Natural killer cell treated with Interleukin-12 subunit alpha and Interleukin-12 subunit beta and Interleukin-15 and Interleukin-18, amount 100 ng/mL, for 72 hours (primary cell): Measurements from ENCODE around the gene CPA1. TPM values are rescaled to one million over a fixed set of nuclear protein-coding genes. Genes with fewer than 3 reads are reported as not detected.

Experiments
- ATAC-seq, 2 donors: fragments of 150-1000 bp; cut with Tn5 transposase in 1 of 2; sonication (Bioruptor Pico), chemical (Tn5 transposase) in 1 of 2; 2 replicates each; pipeline ENCODE4 v1.10.0; 2021
- DNase-seq: peaks from one replicate; pipeline ENCODE4 v3.0.0; 2022; ENCODE audit warnings: low spot score
- H3K27ac Mint-ChIP-seq, 2 donors: 1 replicate in 1 of 2; 2 replicates in 1 of 2; pipeline ENCODE4 v1.8.0; 2022; ENCODE audit warnings: mixed read lengths in 2 of 2, mild to moderate bottlenecking in 1 of 2, moderate library complexity in 1 of 2
- H3K27me3 Mint-ChIP-seq, 2 donors: 1 replicate in 1 of 2; 2 replicates in 1 of 2; pipeline ENCODE4 v1.8.0; 2022; ENCODE audit warnings: mixed read lengths in 2 of 2
- H3K36me3 Mint-ChIP-seq: one replicate; pipeline ENCODE4 v1.8.0; 2022; ENCODE audit warnings: mixed read lengths
- H3K4me1 Mint-ChIP-seq, 2 donors: 1 replicate in 1 of 2; 2 replicates in 1 of 2; pipeline ENCODE4 v1.8.0; 2022; ENCODE audit warnings: low read depth in 2 of 2, mixed read lengths in 2 of 2, mild to moderate bottlenecking in 1 of 2
- H3K4me3 Mint-ChIP-seq: one replicate; pipeline ENCODE4 v1.8.0; 2022; ENCODE audit warnings: mixed read lengths
- H3K9me3 Mint-ChIP-seq: 2 replicates; pipeline ENCODE4 v1.8.0; 2022; ENCODE audit warnings: mixed read lengths
- total RNA-seq, 2 donors: library from RNA; stranded (reverse); gene quantifications; one replicate each; pipeline ENCODE4 v1.2.3, GENCODE V29; 2022

Gene CPA1
- total RNA-seq, 2 donors from 2014 or later = not detected

DNA sequence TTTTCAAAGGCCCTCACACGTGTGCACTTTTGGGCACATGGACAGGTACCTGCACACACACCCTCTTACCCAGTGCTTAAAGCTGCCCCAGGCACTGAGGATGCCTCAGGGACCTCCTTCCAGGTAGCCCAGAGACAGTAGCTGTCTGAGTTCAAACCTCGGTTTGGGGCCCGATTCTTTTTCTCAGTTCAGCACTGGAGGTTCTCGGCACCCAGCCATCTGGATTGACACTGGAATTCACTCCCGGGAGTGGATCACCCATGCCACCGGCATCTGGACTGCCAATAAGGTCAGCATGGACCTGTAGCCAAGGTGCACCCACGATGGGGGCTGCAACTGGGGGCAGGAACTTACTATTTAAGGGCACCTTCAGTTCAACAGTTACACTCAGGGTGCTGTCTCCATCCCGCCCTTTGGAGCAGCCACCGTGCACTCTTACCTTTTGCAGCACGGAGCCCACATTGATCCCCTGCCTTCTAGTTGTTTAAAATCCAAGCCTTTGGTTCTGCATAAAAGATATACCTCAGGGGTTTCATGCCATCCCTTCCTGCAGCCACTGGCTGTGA lies 18.0 kb upstream of the CPA1 start:
- Mint-ChIP-seq H3K36me3 (no peaks in the 10 kb centered on the region), H3K4me1 (no peaks in the 10 kb centered on the region), H3K9me3 (peaks cover 3% of the 10 kb centered on the region), H3K4me3 (no peak overlapping the region), H3K27ac (no peak overlapping the region), H3K27me3 (peaks cover 0 to 6% of the 10 kb centered on the region in 2 donors)
- peak; percentile 16 for DNase-seq
- no peak for ATAC-seq

DNA sequence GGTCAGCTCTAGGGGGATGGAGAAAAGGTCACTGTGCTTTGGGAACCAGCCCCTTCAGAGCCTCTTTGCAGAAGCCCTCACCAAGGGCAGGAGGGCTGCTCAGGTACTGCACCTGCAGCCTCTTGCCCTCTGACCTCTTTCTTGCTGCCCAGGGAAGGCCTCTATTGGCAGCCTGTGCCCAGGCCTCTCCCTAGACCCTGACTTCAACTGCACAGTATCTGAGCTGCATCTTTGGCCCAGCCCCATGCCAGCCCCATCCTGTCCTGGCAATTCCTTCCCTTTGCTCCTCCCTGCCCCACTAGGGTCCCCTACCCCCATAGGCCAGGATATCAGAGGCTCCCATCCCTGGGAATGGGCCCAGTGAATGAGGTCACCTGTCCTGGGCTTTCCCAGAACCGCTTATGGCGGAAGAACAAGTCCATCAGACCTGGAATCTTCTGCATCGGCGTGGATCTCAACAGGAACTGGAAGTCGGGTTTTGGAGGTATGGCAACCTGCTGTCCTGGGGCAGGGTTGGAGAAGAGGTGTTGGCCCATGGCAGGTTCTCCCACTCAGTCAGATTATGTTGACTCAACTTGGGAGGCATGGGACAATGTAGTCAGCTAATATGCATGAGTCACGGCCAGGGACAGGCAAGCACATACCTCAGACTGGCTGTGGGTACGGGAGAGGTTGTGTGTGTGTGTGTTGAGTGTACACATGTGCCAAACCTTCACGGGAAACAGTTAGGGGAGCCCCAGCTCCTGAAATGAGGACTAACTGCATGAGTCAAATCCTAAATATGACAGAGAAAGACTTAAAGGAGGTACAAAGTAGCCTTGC lies 17.1 kb upstream of the CPA1 start:
- Mint-ChIP-seq H3K4me1 (no peaks in the 10 kb centered on the region), H3K27ac (no peak overlapping the region), H3K9me3 (peaks cover 3% of the 10 kb centered on the region), H3K36me3 (no peaks in the 10 kb centered on the region), H3K27me3 (peaks cover 0 to 6% of the 10 kb centered on the region in 2 donors), H3K4me3 (no peak overlapping the region)
- ATAC-seq (peak; percentile 16 to 45), DNase-seq (peak; percentile 35)

DNA sequence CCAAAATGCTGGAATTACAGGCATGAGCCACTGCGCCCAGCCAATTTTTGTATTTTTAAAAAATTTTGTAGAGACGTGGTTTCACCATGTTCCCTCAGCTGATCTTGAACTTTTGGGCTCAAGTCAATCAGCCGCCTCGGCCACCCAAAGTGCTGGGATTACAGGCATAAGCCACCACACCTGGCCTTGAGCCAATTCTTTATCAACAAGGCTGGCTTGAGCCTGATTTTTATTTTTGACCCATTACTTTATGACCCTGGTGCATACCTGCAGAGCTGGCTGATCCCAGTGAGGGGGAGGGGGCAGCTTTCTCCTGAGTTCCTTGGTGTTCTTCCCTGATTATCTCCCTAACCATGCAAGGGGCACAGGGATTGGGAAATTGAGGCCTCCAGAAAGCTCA lies 15.8 kb upstream of the CPA1 start:
- Mint-ChIP-seq H3K27ac (no peak overlapping the region), H3K36me3 (no peaks in the 10 kb centered on the region), H3K9me3 (peaks cover 3% of the 10 kb centered on the region), H3K4me3 (no peak overlapping the region), H3K27me3 (peaks cover 0 to 6% of the 10 kb centered on the region in 2 donors), H3K4me1 (peaks cover 3% of the 10 kb centered on the region in 2 donors)
- no peak for ATAC-seq
- DNase-seq = no peak

DNA sequence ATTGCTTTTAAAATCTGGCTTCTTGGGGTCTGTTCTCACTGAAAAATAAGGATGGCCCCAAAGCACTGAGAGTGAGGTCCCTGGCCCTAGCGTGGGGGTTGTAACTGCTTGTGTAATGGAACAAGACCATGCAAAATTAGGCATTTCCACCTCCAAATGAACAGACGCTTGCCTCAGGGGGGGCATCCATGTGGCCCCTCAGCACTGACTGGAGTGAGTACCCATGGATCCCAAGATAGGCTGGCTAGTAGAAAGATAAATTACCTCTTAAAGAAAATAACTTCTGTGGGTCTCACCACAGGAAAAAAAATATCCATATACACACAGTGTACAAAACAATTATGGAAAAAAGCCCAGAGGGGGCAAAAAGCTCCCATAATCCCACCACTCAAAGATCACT lies 15.2 kb upstream of the CPA1 start:
- DNase-seq = no peak
- ATAC-seq = no peak
- Mint-ChIP-seq H3K4me3 (no peak overlapping the region), H3K27me3 (peaks cover 0 to 6% of the 10 kb centered on the region in 2 donors), H3K36me3 (no peaks in the 10 kb centered on the region), H3K27ac (no peak overlapping the region), H3K4me1 (peaks cover 6 to 8% of the 10 kb centered on the region in 2 donors), H3K9me3 (peaks cover 3% of the 10 kb centered on the region)

DNA sequence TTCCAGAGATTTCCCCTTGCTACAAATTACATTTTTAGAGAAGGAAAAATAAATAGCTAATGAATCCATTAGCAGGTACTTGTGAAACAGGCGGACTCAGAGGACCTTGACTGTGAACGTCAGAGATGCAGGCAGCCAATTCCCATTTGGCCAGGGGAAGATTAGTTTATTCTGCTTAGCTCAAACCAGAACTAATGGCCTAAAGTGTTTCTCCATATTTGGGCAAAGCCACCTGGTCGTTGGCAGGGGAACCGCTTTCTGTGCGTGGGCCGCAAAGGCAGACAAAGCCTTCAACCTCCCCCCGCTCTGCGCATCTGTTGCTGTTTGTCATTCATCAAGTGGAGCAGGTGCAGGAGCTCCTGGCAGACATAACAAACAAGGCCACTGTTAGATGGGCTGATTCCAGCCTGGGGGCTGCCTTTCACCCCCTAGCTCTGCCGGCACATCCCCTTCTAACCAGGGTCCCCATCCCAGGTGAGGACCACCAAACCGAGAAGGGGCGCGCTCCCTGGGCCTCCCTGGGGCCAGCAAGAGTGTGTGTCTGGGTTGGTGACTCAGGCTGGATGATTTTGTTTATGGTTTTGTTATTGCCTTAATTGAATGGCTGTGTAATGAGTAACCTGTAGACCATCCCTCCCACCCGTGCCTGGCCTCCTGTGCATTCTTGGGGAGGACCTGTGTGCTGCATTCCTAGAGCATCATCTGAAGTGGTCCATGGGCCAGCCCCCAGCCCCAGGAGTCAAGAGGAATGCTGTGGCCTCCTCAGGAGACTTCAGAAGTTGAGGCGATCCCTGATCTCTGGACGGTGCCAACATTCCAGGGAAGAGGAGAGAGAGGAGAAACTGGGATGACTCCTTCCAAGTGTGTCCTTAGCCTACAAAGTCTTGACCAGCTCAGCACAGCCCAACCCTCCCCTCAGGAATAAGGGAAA lies 14.5 kb upstream of the CPA1 start:
- Mint-ChIP-seq H3K27me3 (peaks cover 0 to under 1% of the 10 kb centered on the region in 2 donors), H3K27ac (no peak overlapping the region), H3K36me3 (no peaks in the 10 kb centered on the region), H3K4me3 (no peak overlapping the region), H3K9me3 (no peaks in the 10 kb centered on the region), H3K4me1 (peaks cover 6 to 8% of the 10 kb centered on the region in 2 donors)
- no peak for DNase-seq
- ATAC-seq = no peak

DNA sequence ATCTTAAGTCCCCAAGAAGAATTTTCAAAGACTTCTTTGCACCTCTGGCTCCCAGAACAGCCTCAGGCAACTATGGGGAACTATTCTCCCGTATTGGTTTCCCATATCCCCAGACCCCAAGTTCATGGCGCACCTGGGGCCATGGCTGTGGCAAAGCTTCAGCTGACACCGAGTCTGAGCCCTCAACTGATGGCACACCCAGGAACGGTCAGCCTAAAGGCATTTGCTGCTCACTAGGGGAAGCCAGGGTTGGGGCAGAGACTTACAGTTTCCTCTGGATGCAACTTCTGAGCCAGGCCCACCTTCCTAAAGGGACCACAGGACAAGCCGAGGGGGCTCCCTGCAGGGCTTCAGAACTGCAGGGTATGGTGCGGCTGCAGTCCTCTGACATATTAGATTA lies 13.7 kb upstream of the CPA1 start:
- H3K9me3 Mint-ChIP-seq = no peaks in the 10 kb centered on the region
- no peaks in the 10 kb centered on the region for H3K36me3 Mint-ChIP-seq
- no peak overlapping the region for H3K4me3 Mint-ChIP-seq
- DNase-seq (no peak), ATAC-seq (no peak)
- H3K4me1 Mint-ChIP-seq = peaks cover 6 to 8% of the 10 kb centered on the region in 2 donors
- H3K27me3 Mint-ChIP-seq = no peaks in the 10 kb centered on the region
- no peak overlapping the region for H3K27ac Mint-ChIP-seq

DNA sequence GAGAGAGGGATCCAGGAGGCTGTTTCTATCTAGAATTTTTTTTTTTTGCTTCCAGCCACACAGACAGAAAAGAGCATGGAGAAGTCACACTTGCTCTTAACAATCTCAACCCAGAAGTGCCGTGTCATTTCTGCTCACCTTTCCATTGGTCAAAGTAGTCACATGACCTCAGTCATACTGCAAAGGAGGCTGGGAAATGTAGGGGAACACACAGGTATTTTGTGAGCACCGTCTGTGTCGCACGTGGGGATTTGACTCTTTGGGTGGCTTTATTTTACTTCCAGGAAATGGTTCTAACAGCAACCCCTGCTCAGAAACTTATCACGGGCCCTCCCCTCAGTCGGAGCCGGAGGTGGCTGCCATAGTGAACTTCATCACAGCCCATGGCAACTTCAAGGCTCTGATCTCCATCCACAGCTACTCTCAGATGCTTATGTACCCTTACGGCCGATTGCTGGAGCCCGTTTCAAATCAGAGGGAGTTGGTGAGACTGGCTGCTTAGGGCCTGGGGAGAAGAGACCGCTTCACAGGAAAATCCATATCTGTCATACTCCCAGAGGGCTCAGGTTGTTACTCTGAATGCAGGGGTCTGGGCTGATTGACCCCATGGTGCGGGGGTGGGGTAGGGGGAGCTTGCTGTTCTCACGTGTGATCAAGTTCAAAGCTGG lies 13.1 kb upstream of the CPA1 start:
- Mint-ChIP-seq H3K27me3 (no peaks in the 10 kb centered on the region), H3K4me1 (peaks cover 6 to 8% of the 10 kb centered on the region in 2 donors), H3K9me3 (no peaks in the 10 kb centered on the region), H3K36me3 (no peaks in the 10 kb centered on the region), H3K27ac (no peak overlapping the region), H3K4me3 (no peak overlapping the region)
- ATAC-seq (no peak), DNase-seq (no peak)

DNA sequence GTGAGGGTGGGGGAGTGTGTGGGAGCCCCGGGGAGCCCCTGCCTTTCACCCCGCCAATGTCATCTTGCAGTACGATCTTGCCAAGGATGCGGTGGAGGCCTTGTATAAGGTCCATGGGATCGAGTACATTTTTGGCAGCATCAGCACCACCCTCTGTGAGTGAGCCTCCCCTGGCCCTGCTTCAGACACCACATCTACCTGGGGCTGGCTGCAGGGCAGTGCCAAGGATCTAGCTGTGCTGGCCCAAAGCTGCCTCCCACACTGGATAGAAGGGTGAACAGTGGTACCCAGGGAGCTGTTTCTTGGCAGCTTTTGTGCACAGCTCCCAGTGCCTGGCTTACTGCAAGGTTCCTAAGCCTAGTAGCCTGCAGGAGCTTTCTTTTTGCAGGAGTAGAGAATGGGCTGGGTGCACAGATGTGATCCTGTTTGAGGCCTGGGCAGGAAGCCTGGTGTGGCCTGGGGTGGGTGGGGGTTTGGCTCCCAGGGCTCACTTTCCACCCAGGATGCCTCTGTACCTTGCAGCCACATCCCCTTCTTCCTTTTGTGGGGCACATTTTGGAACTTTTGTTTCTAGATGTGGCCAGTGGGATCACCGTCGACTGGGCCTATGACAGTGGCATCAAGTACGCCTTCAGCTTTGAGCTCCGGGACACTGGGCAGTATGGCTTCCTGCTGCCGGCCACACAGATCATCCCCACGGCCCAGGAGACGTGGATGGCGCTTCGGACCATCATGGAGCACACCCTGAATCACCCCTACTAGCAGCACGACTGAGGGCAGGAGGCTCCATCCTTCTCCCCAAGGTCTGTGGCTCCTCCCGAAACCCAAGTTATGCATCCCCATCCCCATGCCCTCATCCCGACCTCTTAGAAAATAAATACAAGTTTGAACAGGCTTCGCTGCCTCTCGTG lies 12.2 kb upstream of the CPA1 start:
- no peak overlapping the region for H3K4me3 Mint-ChIP-seq
- H3K36me3 Mint-ChIP-seq = no peaks in the 10 kb centered on the region
- no peak overlapping the region for H3K27ac Mint-ChIP-seq
- DNase-seq (no peak), ATAC-seq (no peak)
- H3K27me3 Mint-ChIP-seq = no peaks in the 10 kb centered on the region
- no peaks in the 10 kb centered on the region for H3K9me3 Mint-ChIP-seq
- H3K4me1 Mint-ChIP-seq = peaks cover 6 to 8% of the 10 kb centered on the region in 2 donors

DNA sequence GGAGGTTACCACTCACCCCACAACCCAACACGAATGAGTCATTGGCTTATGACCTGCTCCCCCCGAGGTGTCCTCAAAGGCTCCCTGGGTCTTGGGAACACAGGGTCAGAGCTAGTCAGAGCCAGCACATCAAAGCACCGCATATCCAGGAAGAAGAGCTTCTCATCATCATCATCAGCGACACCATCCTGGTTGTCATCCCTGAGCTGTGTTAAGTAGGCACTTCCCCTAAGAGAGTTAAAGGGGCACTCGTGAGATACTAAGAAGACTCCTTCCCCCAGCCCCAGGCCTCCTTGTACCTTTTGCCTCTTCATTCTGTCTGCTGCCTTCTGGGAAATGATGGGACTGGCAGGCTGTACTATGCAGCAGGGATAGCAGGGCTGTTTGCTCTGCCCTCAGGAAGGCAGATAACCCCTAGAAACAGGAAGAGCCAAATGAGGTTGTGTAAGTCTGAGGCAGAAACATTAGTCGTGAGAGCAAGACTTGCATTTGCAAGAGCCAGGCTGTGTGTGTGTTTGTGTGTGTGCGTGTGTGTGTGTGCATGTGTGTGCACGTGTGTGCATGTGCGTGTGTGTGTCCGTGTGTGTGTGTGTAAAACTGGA lies 11.1 kb upstream of the CPA1 start:
- no peaks in the 10 kb centered on the region for H3K9me3 Mint-ChIP-seq
- ATAC-seq (no peak), DNase-seq (no peak)
- H3K36me3 Mint-ChIP-seq = no peaks in the 10 kb centered on the region
- no peak overlapping the region for H3K4me3 Mint-ChIP-seq
- no peak overlapping the region for H3K27ac Mint-ChIP-seq
- no peaks in the 10 kb centered on the region for H3K27me3 Mint-ChIP-seq
- peaks cover 6 to 8% of the 10 kb centered on the region in 2 donors for H3K4me1 Mint-ChIP-seq

DNA sequence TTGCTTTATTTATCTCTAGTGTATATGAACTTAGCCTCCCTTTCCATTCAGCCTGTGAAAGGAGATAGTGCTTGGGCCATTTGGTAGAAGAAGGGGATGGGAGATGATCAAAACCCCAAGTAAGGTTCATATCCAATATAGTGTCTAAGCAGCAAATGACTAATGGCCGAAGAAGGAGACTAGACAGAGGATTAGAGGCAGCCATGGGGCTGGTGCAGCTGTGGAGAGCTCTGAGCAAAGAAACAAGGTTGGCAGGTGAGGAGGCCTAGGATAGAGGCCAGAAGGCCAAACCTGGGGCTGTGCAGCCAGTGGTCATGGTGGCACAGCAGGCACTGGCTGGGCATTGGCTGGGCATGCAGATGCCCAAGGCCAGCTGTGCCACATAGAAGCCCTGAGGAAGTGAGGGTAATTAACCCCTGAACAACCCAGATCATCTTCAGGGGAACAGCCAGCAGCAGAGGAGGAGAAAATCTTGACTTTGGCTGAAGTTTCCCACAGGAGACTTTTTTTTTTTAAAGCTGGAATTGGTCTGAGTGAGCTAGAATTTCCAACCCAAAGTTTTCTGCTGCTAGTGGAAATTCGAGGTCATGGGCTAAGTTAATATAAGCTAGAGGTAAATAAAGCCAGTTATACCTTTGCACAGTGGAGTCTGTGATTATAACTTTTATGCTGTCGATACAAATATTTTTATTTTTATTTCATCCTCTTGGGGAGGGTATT lies 10.3 kb upstream of the CPA1 start:
- ATAC-seq (no peak), DNase-seq (no peak)
- H3K27ac Mint-ChIP-seq = no peak overlapping the region

DNA sequence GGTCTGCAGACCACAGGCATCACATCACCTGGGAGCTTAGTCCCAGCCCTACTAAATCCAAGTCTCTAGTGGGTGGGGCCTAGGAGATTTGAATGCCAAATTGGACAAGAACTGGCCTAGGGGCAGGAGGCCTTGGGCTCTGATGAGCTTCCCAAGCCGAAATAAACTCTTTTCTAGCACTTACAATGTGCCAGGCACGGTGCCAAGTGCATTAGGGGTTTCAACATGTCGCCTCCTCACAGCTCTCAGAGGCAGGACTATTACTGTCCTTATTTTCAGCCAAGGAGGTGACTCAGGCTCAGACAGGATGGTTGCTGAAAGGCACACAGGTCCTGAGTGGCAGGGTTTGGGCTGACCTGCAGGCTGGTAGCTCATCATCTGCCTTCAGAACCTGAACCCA lies 9.2 kb upstream of the CPA1 start:
- Mint-ChIP-seq H3K9me3 (peaks cover under 1% of the 10 kb centered on the region), H3K27ac (no peak overlapping the region), H3K36me3 (no peaks in the 10 kb centered on the region), H3K4me3 (no peak overlapping the region), H3K4me1 (peaks cover 6 to 8% of the 10 kb centered on the region in 2 donors), H3K27me3 (no peaks in the 10 kb centered on the region)
- ATAC-seq (no peak), DNase-seq (no peak)

More for the DNA sequence above, 10.3 kb upstream of the CPA1 start:
- no peaks in the 10 kb centered on the region for H3K9me3 Mint-ChIP-seq
- no peaks in the 10 kb centered on the region for H3K27me3 Mint-ChIP-seq
- no peak overlapping the region for H3K4me3 Mint-ChIP-seq
- no peaks in the 10 kb centered on the region for H3K36me3 Mint-ChIP-seq
- H3K4me1 Mint-ChIP-seq = peaks cover 6 to 8% of the 10 kb centered on the region in 2 donors
